Ecto neural progenitor cell (in vitro differentiated cells): ENCODE data around the gene ZNF225.
"Not testable (repeated sequence)": the region's sequence is repeated elsewhere in the genome, so short reads cannot be mapped to it uniquely, and the experiment has no call there.

ENCODE experiments used
- DNase-seq: peaks from one replicate; pipeline ENCODE4 v3.0.0-alpha.2; 2018; ENCODE audit warnings: low spot score

Gene ZNF225

DNA sequence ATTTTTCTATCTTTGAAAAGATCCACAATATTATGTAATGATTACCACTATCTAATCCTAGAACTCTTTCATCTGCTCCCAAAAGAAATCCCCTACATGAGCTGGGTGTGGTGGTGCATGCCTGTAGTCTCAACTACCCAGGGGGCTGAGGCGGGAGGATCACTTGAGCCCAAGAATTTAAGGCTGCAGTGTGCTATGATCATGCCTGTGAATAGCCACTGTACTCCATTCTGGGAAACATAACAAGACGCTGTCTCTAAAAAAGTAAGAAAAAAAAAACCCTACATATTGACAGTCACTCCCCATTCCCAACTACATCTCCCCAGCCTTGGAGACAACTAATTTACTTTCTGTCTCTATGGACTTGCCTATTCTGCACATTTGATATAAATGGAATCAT lies 50.6 kb downstream of the ZNF225 start:
- DNase-seq = no peak

- no peak for DNase-seq
These were observed 51.1 kb downstream of the ZNF225 start for GRCh38 chr19:44164327-44164672.

GRCh38 chr19:44164673-44165512 lies 51.7 kb downstream of the ZNF225 start, which contains the start of gene ZNF226:
ZNF226 (plus strand) TSS chr19:44165100; CDS start chr19:44170081, 4,981 bp downstream.
- DNase-seq = peak; percentile 87

GRCh38 chr19:44170660-44171059 lies 57.5 kb downstream of the ZNF225 start:
- DNase-seq = not testable (repeated sequence)

DNA sequence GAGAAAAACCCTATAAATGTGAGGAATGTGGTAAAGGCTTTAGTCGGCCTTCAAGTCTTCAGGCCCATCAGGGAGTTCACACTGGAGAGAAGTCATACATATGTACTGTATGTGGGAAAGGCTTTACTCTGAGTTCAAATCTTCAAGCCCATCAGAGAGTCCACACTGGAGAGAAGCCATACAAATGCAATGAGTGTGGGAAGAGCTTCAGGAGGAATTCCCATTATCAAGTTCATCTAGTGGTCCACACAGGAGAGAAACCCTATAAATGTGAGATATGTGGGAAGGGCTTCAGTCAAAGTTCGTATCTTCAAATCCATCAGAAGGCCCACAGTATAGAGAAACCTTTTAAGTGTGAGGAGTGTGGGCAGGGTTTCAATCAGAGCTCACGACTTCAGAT lies 63.4 kb downstream of the ZNF225 start:
- DNase-seq = no peak

DNA sequence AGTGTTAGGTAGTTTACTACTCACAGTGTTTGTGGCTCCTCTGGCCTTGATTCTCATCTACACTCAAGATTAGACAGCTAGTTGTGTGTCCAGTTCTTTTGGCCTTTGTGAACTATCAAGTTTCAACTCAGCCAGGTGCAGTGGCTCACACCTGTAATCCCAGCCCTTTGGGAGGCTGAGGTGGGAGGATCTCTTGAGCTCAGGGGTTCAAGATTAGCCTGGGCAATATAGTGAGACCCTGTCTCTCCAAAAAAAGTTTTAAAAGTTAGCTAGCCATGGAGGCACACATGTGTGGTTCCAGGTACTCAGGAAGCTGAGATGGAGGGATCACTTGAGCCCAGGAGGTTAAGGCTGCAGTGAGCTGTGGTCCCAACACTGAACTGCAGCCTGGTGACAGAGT lies 67.8 kb downstream of the ZNF225 start:
- DNase-seq = no peak

GRCh38 chr19:44182145-44182544 lies 68.9 kb downstream of the ZNF225 start:
- no peak for DNase-seq
